ENCODE data around the gene SHOC2.

DNA sequence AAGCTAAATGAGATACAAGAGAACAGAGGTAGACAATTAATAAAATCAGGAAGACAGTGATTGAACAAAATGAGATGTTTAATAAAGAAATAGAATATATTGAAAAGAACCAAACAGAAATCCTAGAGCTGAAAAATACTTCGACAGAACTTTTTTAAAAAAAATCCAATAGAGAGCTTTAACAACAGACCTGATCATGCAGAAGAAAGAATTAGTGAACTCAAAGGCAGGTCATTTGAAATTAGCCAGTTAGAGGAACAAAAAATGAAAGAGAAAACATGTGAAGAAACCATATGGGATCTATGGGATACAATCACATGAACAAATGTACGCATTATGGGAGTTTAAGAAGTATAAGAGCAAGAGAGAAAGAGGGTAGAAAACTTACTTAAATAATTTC is 120.1 kb downstream of the SHOC2 start:
- TF ChIP-seq YY1 (IDR thresholded peaks at IDR 0.05; ENCODE audit: insufficient read depth, insufficient read length) (no peak), ZNF274 (IDR thresholded peaks at IDR 0.05; ENCODE audit: low read depth, low read length) (no peak), SUZ12 (IDR thresholded peaks at IDR 0.05; ENCODE audit: extremely low read depth, insufficient read depth, insufficient read length) (no peak)
